Stimulated activated CD4-positive, alpha-beta T cell treated with anti-CD3 and anti-CD28 coated beads, Interleukin-15, amount 100 ng/mL, for 24 hours (primary cell): ENCODE measurements around the gene NEDD4L.
"Not testable (repeated sequence)": the region's sequence is repeated elsewhere in the genome, so short reads cannot be mapped to it uniquely, and the experiment has no call there.

Source experiments
- DNase-seq: peaks from one replicate; pipeline ENCODE4 v3.0.0-alpha.2; 2020

NEDD4L gene

DNA sequence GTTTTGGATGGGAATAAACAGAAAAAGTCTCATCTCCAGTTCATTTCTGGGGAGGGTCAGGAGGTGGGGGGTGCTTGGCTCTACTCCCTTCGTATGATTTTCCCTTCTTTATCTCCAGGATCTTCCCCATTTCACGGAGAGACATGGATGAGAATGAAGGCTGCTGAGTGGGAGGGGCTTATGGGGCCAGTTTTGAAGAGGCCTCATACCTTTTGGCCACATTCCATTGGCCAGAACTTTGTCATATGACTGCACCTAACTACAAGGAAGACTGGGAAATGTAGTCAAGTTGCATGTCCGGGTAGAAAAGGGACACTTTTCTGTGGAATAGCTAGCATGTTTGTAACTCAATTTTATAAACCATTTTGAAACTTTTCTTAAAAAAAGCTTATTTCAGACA is 117.6 kb downstream of the NEDD4L start:
- DNase-seq = no peak

DNA sequence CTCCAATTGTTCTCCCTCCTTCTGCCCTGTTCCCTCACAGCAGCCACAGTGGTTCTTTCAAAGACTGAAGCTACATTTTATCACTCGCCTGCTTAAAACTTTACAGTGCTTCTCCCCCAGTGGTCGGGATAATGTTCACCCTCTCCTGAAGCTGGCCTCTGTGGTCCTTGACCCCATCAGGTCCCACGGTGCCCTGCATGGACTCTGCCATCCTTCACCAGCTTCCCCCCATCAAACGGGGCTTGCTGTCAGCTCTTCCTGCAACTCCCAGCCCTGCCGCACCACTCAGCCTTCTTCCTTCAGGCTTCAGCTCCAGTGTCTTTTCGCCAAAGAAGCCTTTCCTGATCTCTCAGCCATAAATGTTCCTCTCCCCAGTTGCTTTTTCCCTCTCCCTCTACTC is 118.1 kb downstream of the NEDD4L start:
- DNase-seq = no peak

DNA sequence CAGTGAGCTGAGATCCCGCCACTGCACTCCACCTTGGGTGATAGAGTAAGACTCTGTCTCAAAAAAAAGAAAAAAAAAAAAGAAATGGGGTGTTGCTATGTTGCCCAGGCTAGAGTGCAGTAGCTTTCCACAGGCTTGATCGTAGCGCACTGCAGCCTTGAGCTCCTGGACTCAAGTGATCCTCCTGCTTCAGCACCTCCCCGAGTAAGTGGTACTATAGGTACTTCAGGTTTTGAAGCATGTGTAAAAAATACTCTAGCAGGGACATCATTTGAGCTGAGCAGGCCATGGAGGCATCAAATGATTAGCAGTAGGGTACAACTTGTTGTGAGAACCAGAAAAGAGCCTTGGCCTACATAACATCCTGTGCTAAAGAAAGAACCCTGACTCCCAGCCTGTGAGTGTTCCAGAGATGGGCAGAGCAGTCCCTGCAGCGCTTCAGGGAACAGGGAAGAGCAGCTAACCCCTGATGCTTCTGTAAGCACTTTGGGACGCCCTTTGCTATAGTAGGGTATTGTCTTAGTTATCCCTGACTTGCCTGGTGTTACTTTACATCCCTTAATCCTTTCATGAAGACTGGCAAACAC is 119.1 kb downstream of the NEDD4L start:
- DNase-seq = no peak

DNA sequence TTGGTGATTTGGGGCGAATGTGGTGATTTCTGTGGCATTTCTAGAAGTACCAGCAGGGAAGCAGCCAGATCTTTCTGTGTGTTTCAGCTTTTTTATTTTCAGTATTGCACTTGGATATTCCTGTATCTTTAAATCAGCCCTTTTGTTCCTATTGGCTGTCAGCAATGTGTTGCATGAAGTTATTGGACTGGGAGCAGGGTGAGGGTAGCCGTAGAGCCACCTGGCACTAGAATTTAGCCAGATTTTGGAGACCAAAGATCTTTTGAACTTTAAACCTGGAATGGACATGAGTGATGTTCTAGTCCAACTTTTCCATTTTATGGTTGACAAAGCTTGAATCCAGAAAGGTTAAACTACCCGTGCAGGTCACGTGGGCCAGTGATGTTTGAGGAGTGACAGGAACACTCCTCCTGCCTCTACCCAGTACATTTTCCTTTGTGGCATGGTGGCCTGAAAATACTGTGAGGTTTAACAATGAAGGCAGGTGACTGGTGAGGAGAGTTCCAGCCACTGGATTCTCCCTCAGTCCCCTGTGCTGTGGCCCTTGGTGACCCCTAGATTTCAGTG is 122.3 kb downstream of the NEDD4L start:
- no peak for DNase-seq

DNA sequence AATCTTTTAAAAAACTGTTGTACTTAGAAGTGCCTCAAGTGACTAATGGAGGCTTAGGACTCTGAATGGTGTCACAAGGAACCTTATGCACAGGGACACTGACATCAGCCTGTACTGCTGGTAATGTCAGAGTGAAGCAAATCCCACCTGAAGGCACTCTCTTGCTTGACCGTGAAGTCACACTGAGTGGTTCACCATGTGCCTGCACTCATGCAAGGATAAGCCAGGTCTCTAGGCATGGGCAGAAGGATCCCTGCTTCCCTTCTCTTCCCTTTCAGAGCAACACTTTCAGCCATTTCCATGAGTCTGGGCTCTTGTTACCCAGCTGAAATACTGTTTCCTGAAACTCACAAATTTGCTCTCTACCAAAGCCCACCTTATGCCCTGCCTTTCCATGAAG is 123.0 kb downstream of the NEDD4L start:
- no peak for DNase-seq

DNA sequence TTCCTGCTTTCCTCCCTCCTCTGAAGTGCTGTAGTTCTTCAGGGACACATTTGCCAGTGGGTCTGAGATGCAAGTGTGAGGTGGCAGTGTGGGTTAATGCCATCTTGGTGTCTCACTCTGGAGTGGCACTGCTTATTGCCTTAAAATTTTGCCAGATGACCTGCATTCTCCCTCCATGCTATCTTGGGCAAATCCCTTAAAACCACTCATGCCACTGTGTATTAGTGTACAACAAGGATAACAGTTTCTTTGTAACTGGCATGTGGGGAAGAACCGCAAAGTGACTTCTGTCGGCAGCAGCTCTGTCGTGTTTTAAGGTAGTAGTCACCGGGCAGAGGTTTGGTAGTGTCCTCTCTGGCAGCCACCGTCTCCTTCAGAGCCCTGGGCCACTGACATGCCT is 124.2 kb downstream of the NEDD4L start:
- DNase-seq = no peak

DNA sequence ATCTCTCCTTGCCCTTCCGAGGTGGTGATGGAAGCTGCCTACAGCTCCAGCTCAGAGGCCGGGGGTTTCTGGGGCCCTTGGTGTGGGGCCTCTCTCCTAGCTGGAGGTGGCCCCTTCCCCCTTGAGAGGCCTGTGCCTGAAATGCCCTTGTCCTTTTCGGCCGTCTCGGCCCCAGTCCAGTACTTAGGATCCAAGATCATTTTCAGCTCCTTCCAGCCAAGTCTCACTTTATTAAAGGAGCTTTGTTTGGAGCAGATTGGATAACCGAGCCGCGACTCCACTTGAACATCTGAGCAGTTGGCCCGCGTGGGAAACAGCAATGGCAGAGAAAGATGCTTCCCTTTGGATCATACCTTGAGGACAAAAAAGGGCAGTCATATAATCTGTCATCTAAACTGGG is 125.0 kb downstream of the NEDD4L start:
- no peak for DNase-seq

DNA sequence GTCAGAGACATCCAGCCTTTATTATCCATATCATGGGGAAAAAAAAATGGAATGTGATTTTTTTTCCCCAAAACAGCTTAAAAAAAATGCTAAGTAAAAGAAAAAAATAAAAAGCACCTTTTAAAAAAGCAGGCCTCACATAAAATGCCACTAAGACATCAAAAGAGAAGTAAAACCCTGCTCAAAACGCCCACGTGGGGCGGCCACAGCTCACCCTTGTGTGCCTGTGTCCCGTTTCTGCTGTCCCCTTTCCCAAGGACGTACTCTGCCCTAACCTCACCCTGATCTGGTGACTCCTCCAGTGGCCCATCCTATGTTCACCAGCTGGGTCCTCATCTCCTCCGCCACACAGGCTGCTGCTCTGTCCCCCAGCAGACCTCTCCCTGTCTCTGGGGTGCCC is 125.4 kb downstream of the NEDD4L start:
- no peak for DNase-seq

DNA sequence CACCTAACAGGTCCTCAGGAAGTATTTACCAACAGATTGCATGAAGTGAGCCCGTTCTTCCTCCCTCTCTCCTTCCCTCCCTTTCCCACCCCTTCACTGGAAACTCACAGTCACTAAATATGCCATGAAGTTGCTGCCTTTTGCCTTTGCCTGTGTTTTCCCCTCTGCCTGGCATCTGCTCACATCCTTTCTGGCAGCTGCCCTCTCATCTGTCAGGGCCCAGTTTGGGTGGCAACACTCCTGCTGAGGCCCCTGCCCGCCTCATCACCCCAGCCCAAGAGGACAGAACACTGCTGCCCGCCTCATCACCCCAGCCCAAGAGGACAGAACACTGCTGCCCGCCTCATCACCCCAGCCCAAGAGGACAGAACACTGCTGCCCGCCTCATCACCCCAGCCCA is 126.0 kb downstream of the NEDD4L start:
- DNase-seq = not testable (repeated sequence)

DNA sequence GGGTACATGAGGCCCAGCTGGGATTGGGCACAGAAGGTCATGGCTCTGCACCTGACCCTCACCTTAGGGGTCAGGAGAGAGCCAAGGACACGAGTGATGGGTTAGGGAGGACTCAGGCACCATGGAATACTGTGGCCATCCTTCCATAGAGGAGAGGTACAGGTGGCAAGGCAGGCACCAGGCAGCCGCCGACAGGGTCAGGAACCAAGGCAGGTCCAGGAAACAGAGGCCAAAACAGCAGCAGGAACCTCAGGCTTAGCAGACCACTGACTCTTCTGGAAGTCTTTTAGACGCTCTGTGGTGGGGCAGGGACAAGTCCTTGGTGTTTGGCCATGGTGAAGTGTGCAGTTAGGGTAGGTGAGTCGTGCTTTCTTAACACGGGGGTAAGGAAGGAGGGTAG is 128.0 kb downstream of the NEDD4L start:
- DNase-seq = no peak

DNA sequence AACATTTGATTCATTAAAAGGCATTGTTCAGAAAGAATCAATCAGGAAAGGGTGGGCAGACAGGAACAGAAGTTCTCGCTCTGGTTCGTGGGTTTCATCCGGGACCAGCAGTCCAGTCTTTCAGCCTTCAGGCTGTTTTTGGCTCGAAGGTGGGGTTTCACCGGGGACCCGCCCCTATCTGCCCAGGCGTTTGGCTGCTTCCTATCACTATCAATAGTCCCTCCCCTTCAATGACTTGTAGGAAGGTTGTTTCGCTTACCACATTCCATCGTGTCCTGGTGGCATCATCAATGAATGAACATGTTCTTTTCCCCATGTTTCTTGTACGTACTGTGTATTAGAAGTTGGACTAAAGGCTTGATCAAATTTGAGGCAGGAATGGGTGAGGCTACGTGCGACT is 130.3 kb downstream of the NEDD4L start:
- DNase-seq = no peak

DNA sequence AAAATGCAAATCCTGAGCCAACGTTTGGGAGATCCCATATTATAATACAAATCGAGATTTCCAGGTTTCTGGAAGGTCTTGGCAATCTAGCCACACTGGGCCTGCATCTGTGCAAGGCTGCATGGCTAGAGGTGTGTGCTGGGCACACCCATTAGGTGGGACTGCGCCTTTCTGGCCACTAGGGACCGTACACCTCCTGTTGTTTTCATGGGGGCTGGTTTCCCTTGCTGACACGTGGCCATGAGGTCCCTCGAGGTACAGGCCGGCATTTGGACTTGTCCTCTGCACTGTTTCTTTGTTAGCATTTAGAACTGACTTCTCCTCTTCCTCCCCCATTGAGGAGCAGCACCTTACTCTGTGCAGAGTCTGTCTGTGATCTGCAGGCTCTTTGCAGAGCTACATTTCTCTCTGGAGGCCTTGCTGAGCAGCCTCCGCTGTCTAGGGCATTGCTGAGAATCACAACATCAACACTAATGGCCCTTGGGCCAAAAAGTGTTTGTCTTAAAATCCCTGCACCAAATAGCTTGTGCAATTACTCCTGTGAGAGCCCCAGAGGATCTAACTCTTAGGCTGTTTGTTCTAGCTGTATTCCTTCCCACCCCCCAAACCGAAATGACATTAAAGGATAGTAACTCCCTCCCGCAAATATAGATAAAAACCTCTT is 131.2 kb downstream of the NEDD4L start:
- DNase-seq = no peak

DNA sequence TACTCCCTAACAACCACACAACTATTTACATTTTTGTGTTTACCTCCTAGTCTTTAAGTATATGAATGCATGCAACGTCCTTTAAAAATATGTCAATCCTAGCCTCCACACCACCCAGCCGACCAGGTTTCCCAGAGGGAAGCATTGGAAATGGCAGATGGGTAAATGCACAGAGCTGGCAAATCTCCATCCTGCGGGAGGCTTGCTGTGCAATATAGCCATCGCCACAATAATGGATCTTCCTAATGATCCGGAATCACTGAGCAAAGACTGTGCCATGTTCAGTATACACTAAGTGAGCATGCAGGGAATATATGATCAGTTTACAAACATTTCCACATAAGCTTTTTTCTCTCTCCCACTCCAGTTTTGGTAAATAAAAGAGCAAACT is 131.8 kb downstream of the NEDD4L start:
- no peak for DNase-seq

DNA sequence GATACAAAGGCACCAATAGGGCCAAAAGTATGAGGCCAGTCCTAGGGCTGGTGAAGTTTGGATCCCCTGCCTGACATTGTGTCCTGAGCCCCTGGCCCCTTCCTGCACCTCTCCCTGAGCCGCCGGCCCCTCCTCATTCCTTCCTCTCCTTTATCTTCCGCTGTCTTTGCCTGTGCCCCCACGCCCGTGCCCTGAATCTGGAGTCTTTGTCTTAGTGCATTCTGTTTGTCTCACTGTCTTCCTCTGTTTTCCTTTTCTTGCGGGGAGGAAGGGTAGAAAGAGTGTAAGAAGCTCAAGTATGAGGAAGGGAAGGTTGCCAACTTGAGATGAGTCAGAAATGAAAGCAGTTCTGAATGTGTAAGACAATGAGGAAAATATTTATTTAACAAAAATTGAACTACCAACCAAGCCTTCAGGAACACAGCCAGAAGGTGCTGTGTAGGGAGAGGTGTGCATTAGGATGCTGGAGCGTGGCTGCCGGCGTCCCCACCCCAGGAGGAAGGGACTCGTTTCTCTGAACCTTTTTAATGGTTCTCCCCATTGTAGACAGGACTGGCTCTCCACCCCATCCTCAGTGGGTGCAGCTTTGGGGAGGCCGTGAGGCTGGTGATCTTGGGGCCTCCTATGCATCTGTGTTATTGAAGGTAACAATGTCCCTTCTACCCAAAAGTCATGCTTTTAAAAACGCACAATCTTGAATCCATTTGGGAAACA is 133.1 kb downstream of the NEDD4L start:
- no peak for DNase-seq

DNA sequence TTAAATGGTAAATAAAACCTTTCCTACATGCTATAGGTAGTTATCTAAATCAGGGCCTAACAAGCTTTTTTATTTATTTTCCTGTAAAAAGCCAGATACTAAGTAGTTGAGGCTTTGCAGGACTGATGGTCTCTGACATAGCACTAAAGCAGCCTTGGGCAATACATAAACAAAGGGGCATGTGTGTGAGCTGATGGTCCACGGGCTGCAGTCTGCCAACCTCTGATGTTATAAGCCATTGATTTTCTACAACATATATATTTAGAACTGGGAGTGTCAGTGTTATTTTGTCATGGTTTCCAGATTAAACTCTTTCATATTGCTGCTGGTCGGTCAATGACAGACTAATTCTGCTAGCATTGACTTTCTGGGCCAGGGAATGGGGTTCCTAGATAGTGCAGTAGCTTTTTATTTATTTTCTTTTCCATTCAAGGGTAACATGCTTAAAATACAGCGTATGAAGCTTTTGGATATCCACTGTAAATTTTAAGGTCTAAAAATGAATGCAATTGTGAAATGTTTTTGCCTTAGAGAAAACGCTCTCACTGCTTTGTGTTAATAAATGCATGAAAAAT is 134.0 kb downstream of the NEDD4L start:
- no peak for DNase-seq

DNA sequence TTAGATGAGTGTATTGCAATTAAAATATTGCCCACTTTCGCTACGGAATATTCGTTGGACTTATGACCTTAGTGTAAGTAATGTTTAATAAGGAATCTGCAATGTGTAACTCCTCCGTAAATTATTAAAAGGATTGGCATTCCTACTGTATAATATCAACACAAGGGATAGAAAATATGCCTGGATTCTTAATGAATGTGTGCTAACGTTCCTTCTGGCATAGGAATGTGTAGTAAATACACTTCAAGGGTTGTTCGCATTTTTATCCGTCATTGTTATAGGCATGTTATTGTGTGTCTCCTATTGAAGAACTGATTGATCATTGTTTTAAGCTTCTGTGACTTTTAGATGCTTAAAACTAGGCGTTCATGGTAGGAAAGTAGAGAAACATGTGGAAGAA is 134.5 kb downstream of the NEDD4L start:
- DNase-seq = no peak

DNA sequence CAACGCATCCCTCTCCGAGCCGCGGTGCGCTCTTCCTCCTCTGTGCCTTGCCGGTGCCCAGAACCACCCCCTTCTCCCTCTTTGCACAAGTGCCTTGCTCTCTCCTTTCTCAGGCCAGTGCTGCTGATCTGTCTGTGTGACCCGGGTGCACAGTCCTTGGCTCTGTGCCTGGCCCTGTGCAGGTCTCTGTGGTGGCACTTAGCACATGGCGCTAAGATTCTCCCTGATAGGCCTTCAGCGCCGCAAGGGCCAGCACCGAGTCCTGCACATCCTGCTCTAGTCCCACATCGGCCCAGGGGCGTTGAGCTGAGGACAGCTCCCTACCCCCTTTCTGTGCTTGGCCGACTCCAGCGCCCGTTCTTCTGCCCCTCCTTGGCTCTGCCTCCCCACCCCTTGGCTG is 136.1 kb downstream of the NEDD4L start:
- no peak for DNase-seq

DNA sequence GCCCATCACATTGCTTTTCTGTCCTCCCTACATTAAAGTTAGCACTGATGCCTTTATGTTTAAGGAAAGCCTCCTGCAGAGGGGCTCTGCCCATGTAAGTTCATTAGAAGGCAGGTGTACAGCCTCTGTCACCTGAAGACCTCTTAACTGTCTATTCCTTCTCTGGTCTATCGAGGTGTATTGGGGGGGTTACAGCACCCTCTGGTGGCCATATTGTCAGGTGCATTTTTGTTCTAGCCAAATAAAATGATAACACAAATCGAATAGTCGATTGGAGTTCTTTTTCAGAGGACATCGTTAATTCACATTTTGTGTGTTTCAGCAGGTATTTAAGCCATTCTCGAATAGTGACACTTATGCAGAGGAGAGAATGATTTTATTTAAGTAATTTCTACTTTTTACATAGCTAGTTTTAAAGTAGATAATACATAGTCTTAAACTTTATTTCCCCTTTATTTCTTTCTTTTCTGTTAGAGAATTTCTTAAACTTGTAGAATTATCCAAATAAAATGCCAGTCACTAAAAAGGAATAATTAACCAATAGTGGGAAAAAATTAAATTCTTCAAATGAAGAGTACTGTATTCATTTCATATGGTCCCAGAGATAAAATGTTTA is 136.8 kb downstream of the NEDD4L start:
- peak; percentile 69 for DNase-seq

DNA sequence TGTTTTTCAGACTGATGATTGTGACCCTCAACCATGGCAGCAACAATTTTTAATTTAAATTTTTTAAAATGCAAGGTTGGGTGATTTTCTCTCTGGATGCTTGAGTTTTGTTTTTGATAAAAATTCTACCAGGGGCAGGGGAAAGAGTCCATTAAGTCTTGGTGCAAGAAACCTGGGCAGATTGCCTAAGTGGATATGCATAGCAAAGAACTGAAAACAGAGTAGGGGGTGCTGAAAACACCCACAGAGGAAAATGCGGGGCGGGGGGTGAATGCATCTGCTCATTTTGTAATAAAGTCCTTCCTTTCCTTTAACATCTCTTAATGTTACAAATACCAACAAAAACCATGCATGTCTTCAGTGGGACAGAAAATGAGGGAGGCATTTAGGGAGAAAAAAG is 138.0 kb downstream of the NEDD4L start:
- no peak for DNase-seq

DNA sequence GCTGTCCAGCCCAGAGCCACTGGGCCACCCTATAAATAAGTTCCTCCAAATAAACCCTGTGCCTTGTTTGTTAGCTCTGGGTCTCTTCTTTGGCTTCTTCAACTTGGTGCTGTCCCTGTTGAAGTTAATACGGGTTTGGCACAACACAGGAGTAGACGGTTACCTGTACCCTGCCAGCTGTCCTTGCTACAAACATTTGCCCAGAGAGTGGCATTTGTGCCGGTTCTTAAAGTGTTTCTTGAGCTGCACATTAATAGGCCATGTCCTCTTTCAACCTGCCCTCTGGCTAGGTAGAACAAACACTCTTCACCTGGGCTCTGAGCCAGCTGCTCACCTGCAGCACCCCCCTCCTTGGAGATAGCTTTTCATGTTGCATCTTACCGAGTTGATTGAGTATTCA is 139.2 kb downstream of the NEDD4L start:
- no peak for DNase-seq

DNA sequence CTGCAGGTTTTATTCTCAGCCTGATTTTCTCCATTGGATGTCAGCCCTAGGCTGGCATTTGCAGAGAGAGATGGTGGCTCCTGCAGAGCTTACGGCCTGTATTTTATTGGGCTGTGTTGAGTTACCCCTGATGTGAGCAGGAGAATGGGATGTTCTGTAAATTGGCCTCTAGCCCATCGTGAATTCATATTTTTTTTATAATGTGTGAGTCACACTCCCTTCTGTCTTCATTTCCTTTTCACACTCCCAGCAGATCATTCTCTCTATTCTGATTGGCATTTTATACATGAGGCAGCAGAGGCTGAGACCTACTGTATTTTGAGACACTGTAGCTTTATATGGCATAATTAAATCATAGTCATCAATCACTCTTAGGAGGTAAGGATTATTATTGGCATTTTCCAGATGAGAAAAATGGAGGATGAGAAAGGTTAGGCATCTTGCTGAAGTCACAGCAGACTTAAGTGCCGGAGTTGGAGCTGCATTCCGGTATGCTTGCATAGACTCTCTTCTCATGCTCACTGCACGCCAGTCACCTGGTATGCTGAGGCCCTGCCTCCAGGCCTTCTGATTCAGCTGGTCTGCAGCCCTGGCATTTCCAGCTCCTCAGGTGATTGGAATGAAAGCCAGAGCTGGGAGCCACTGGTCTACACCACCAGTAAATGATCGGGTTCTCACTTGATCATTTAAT is 142.4 kb downstream of the NEDD4L start:
- no peak for DNase-seq

DNA sequence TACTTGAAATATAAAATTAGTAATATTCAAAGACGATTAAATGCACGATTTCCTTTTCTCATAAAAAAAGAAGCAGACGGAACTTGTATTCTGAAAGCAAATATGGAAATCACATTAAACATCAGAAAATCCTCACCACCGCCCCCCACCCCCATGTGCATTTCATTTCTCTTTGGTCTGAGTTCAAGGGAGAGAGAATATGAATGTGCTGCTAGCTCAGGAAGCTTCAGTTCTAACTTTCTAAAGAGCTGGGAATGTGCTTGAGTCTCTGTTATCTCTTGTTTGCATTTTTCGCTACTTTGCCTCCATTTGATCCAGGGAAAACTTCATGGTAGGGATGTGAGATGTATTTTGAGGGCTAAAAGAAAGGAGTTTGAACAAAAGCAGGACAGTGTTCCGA is 143.6 kb downstream of the NEDD4L start:
- no peak for DNase-seq

DNA sequence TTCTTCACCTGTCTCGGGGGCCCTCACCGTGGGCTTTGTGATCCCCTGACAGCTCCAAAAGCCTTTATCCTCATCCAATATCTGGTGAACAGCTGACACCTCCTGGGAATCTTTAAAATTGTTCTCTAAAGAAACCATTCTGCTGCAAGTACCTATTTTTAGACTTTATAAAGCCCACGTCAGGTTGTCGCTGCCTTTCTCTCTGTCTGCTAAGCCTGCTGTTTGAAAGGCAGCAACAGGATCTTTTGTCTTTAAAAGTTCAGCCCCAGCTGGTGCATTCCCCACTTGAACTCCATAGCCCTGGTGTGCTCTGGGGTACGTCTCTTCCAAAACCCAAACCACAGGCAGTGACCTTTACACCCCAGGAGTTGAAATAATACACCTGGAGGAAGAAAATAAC is 145.0 kb downstream of the NEDD4L start:
- DNase-seq = no peak
